B cell (primary cell): Measurements from ENCODE around the gene TARS2.

Experiments
- EZH2 ChIP-seq: IDR thresholded peaks from 2 replicates; pipeline ENCODE4 v1.6.1; 2012; ENCODE audit warnings: borderline replicate concordance, low read depth, mild to moderate bottlenecking, moderate library complexity, low read length; ENCODE audit not compliant: insufficient read depth, poor library complexity, severe bottlenecking
- TF ChIP-seq, protein P1 (sequence below): fragments of 200-600 bp; IDR thresholded peaks from one replicate; pipeline ENCODE4 v1.8.0; 2022; ENCODE audit warnings: antibody characterized with exemption, mild to moderate bottlenecking

DNA sequence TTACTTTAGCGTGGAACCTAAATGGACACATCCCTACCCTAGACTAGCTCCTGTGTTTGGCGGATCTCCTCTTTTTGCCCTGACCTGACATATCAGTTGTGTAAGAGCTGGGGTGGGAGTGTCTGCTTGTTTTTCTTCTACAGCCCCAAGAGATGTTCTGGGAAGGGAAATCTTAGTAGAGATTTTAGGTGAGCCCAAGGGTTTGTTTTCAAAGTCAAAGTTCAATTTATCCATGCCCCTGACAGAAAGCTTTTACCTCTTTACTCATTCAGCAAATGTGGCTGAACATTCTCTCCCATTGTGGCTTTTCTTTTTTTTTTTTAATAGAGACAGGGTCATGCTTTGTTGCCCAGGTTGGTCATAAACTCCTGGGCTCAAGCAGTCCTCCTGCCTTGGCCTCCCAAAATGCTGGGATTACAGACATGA lies 7.3 kb upstream of the TARS2 start:
- TF ChIP-seq, protein P1, sequence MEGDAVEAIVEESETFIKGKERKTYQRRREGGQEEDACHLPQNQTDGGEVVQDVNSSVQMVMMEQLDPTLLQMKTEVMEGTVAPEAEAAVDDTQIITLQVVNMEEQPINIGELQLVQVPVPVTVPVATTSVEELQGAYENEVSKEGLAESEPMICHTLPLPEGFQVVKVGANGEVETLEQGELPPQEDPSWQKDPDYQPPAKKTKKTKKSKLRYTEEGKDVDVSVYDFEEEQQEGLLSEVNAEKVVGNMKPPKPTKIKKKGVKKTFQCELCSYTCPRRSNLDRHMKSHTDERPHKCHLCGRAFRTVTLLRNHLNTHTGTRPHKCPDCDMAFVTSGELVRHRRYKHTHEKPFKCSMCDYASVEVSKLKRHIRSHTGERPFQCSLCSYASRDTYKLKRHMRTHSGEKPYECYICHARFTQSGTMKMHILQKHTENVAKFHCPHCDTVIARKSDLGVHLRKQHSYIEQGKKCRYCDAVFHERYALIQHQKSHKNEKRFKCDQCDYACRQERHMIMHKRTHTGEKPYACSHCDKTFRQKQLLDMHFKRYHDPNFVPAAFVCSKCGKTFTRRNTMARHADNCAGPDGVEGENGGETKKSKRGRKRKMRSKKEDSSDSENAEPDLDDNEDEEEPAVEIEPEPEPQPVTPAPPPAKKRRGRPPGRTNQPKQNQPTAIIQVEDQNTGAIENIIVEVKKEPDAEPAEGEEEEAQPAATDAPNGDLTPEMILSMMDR = no peak
- TF ChIP-seq EZH2 = no peak
